ENCODE results near the gene ERICH6.

DNA sequence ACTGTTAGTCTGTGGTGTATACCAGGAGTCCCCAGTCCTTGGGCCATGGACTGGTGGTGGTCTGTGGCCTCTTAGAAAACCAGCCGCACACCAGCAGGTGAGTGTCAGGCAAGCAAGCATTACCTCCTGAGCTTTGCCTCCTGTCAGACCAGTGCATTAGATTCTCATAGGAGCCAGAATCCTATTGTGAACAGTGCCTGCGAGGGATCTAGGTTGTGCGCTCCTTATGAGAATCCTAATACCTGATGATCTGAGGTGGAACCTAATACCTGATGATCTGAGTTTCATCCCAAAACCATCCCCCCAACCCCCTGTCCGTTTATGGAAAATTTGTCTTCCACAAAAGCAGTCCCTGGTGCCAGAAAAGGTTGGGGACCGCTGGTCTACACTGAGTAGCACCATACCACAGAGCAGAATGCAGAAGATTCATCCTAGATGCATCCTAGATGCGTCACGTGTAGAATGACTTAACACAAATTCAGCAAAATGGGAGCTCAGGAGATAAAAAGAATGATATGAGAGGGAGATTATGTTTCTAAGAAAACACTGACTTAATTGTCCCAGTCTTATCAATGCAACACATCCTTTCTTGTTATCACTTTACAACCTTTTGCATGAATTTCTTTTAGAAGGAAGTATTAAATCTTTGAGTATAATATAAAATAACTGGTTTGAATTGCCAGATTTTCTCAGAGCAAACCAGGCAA is 72.1 kb downstream of the ERICH6 start:
- TF ChIP-seq, protein P1, sequence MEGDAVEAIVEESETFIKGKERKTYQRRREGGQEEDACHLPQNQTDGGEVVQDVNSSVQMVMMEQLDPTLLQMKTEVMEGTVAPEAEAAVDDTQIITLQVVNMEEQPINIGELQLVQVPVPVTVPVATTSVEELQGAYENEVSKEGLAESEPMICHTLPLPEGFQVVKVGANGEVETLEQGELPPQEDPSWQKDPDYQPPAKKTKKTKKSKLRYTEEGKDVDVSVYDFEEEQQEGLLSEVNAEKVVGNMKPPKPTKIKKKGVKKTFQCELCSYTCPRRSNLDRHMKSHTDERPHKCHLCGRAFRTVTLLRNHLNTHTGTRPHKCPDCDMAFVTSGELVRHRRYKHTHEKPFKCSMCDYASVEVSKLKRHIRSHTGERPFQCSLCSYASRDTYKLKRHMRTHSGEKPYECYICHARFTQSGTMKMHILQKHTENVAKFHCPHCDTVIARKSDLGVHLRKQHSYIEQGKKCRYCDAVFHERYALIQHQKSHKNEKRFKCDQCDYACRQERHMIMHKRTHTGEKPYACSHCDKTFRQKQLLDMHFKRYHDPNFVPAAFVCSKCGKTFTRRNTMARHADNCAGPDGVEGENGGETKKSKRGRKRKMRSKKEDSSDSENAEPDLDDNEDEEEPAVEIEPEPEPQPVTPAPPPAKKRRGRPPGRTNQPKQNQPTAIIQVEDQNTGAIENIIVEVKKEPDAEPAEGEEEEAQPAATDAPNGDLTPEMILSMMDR (conservative IDR thresholded peaks at IDR 0.05 in 1 of 2, IDR thresholded peaks at IDR 0.05 in 1 of 2; ENCODE audit: extremely low read depth in 1 of 2, insufficient read depth in 1 of 2, low read depth in 1 of 2, low read length in 2 of 2), result no peak
- TF ChIP-seq EZH2 (IDR thresholded peaks at IDR 0.05; ENCODE audit: borderline replicate concordance, low read length), result no peak

All from mammary epithelial cell (primary cell).